ENCODE measurements around the gene MCMBP. TPM values are rescaled to one million over a fixed set of nuclear protein-coding genes. Genes with fewer than 3 reads are reported as not detected.

Gene MCMBP
- polyA plus RNA-seq, 1 experiment: 41.6 TPM

DNA sequence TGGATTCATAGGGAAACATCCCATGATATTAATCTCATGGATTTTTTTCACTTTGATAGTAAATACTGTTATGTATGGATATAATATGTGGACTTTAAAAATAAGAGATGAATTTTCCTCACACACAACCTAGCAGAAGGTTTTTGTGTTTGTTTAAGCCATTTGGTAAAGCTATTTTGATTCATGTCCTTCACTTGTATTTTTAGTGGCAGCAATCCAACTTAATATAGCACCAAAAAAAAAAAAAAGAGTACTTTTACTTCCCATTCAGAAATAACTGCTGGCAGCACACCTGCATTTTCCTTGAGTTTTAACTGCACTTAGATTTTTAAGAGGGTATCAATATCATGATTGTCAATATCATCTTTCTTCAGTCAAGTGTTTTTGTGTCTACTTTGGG lies 60.0 kb downstream of the MCMBP start:
- ChIA-PET POLR2A (no interaction called here), CTCF (interaction anchor here (0.7 to 1.3 kb wide), 3 partner anchors 10 to 62 kb away, joined by 3 to 4 read pairs (median 3); no protein-coding TSS in a partner anchor)
- no peaks in the 10 kb centered on the region for H3K27me3 ChIP-seq (ENCODE audit: control insufficient read depth, insufficient read depth, low read length)
- no peaks in the 10 kb centered on the region; the same call in 1 of the 2 replicates for H3K36me3 ChIP-seq (ENCODE audit: control insufficient read depth, insufficient read depth, low read length)
- no peak for DNase-seq (ENCODE audit: low read depth)
- no peak overlapping the region for H3K4me3 ChIP-seq (ENCODE audit: low read depth, low read length)
- TF ChIP-seq, protein P1, sequence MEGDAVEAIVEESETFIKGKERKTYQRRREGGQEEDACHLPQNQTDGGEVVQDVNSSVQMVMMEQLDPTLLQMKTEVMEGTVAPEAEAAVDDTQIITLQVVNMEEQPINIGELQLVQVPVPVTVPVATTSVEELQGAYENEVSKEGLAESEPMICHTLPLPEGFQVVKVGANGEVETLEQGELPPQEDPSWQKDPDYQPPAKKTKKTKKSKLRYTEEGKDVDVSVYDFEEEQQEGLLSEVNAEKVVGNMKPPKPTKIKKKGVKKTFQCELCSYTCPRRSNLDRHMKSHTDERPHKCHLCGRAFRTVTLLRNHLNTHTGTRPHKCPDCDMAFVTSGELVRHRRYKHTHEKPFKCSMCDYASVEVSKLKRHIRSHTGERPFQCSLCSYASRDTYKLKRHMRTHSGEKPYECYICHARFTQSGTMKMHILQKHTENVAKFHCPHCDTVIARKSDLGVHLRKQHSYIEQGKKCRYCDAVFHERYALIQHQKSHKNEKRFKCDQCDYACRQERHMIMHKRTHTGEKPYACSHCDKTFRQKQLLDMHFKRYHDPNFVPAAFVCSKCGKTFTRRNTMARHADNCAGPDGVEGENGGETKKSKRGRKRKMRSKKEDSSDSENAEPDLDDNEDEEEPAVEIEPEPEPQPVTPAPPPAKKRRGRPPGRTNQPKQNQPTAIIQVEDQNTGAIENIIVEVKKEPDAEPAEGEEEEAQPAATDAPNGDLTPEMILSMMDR (IDR thresholded peaks at IDR 0.05; ENCODE audit: insufficient read depth, low read depth, low read length): no peak

DNA sequence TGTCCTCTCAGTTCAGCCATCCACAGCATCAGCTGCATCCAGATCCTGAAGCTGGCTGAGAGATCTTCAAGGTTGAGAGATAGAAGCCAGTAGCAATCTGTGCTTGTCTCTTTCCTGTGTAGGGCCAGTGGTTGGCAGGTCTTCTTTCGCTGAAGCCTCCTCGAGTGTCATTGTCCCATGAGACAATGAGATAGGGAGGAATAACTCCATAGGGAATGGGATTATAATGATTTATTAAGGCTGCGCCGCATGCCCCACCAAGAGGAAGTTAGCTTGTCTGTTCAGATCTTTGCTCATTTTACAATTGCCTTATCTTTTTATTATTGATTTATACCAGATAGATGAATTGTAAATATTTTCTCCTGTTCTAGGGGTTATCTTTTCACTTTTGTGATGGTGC lies 61.5 kb downstream of the MCMBP start:
- DNase-seq (ENCODE audit: low read depth): no peak
- ChIA-PET CTCF (no interaction called here), POLR2A (no interaction called here)
- H3K4me3 ChIP-seq (ENCODE audit: low read depth, low read length): no peak overlapping the region
- no peaks in the 10 kb centered on the region; the same call in 1 of the 2 replicates for H3K36me3 ChIP-seq (ENCODE audit: control insufficient read depth, insufficient read depth, low read length)
- H3K27me3 ChIP-seq (ENCODE audit: control insufficient read depth, insufficient read depth, low read length): no peaks in the 10 kb centered on the region
- TF ChIP-seq, protein P1 (IDR thresholded peaks at IDR 0.05; ENCODE audit: insufficient read depth, low read depth, low read length): no peak

DNA sequence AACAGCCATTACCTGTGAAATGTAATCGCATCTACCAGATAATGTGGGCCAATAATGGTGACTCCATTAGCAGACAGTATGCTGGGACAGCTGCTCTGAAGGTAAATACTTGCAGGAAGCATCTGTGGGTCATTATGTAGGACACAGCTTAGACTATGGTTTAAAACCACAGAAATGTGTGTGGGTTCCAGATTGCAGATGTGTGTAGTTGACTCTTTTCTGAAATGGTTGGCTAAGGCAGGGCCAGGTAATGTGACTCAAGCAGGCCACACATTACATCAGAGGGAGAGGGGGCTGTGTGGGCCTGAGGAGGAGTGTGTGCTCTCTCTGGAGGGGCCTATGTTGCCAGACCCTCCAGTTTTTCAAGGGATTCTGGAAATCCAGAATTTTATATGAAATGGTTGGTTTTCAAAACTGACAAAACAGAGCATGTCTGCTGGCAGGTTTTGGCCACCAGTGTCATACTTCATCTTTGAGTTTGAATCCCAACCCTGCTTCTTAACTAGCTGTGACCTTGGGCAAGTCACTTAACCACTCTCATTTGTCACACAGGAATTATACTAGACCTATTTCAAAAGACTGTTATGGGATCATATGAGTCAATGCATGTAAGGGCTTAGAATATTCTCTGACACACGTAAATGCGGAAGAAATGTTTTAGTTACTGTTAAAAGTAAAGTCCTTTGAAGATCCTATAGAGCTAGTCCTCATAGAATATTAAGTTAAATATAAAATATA lies 64.5 kb downstream of the MCMBP start:
- Histone ChIP-seq H3K27me3 (ENCODE audit: control insufficient read depth, insufficient read depth, low read length) (no peaks in the 10 kb centered on the region), H3K36me3 (ENCODE audit: control insufficient read depth, insufficient read depth, low read length) (no peaks in the 10 kb centered on the region), H3K4me3 (ENCODE audit: low read depth, low read length) (no peak overlapping the region)
- peak; percentile 78 for DNase-seq (ENCODE audit: low read depth)
- TF ChIP-seq, protein P1 (IDR thresholded peaks at IDR 0.05; ENCODE audit: insufficient read depth, low read depth, low read length): no peak
- ChIA-PET POLR2A (interaction anchor here (0.5 kb wide), 1 partner anchor 64 kb away, joined by 3 read pairs; no protein-coding TSS in a partner anchor), CTCF (interaction anchor here (0.6 to 1.9 kb wide), 4 partner anchors 10 to 140 kb away, joined by 3 to 8 read pairs (median 5); no protein-coding TSS in a partner anchor)

DNA sequence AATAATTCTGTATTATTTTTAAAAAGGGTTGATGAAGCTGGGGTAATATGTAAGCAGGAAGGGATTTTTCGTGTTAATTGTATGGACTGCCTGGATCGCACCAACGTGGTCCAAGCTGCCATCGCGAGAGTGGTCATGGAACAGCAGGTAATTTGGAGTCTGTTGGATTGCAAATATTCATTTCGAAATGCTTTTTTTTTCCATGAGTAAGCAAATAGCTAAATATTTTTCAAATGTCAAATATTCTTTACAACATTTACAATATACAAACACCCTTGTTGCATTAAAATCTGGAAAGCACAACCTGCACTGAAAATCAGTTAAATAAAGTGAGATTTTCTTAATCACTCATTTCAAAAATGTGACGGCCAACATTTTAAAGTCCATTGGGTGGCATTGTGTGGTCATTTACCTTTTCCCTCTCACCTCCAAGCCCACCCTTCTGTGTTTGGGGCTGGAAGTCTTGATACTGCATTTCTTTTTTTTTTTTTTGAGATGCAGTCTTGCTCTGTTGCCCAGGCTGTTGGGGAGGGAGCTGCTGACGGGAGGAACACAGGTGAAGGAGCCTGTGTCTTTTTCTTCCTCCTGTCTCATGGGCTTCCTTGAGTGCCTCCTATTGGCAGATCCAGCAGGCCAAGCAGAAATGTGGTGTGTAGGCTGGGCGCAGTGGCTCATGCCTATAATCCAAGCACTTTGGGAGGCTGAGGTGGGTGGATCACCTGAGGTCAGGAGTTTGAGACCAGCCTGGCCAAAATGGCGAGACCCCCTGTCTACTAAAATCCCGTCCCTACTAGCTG lies 66.1 kb downstream of the MCMBP start:
- H3K27me3 ChIP-seq (ENCODE audit: control insufficient read depth, insufficient read depth, low read length): no peaks in the 10 kb centered on the region
- ChIA-PET POLR2A (no interaction called here), CTCF (interaction anchor here (0.5 to 1.9 kb wide), 5 partner anchors 12 to 56 kb away, joined by 3 to 8 read pairs (median 4); no protein-coding TSS in a partner anchor)
- no peak for DNase-seq (ENCODE audit: low read depth)
- no peak overlapping the region for H3K4me3 ChIP-seq (ENCODE audit: low read depth, low read length)
- no peaks in the 10 kb centered on the region for H3K36me3 ChIP-seq (ENCODE audit: control insufficient read depth, insufficient read depth, low read length)
- TF ChIP-seq, protein P1 (IDR thresholded peaks at IDR 0.05; ENCODE audit: insufficient read depth, low read depth, low read length): no peak

DNA sequence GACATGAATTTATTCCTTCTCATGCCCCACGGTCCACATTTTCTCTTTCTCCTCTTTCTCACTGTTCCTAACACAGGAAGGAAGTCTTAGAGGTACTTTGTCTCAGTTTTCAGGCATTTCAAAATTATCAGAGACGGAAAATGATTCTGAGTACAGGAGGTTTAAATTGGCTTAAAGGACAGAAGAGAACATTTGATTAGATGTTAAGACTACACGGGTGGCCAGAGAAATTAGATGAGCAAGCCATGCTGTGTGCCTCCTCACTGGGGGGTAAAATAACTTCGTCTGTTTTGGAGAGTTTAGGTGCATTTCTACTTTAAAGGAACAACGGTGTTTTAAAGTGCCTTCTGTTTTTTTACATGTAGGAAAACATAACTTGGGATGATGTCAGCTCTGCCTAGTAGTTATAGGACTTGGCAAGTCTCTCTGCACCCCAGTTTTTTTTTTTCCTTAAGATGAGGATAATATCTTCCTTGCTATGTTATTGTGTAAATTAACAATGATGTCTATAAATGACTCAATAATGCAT lies 66.9 kb downstream of the MCMBP start:
- POLR2A ChIA-PET: no interaction called here

More for the DNA sequence above, 66.9 kb downstream of the MCMBP start:
- no peak for DNase-seq (ENCODE audit: low read depth)
- H3K36me3 ChIP-seq (ENCODE audit: control insufficient read depth, insufficient read depth, low read length): no peaks in the 10 kb centered on the region
- H3K27me3 ChIP-seq (ENCODE audit: control insufficient read depth, insufficient read depth, low read length): no peaks in the 10 kb centered on the region
- TF ChIP-seq, protein P1 (IDR thresholded peaks at IDR 0.05; ENCODE audit: insufficient read depth, low read depth, low read length): no peak
- no peak overlapping the region for H3K4me3 ChIP-seq (ENCODE audit: low read depth, low read length)
- CTCF ChIA-PET: interaction anchor here (0.7 to 1.3 kb wide), 2 partner anchors 54 to 55 kb away, joined by 3 to 5 read pairs; no protein-coding TSS in a partner anchor

Data from BJ (cell line).